CD4-positive, alpha-beta T cell treated with Interleukin-4 for 1 hour (primary cell): ENCODE measurements around the gene LRRC56.
A peak's percentile ranks its signal among the peaks of the same experiment; 100 is the strongest.
"Not testable (repeated sequence)": the region's sequence is repeated elsewhere in the genome, so short reads cannot be mapped to it uniquely, and the experiment has no call there.

Experiments
- DNase-seq, 2 donors: peaks; one replicate each; pipeline ENCODE4 v3.0.0-alpha.2; 2020 to 2022

LRRC56 gene

GRCh38 chr11:502288-503178 lies 34.8 kb upstream of the LRRC56 start:
- no peak for DNase-seq

DNA sequence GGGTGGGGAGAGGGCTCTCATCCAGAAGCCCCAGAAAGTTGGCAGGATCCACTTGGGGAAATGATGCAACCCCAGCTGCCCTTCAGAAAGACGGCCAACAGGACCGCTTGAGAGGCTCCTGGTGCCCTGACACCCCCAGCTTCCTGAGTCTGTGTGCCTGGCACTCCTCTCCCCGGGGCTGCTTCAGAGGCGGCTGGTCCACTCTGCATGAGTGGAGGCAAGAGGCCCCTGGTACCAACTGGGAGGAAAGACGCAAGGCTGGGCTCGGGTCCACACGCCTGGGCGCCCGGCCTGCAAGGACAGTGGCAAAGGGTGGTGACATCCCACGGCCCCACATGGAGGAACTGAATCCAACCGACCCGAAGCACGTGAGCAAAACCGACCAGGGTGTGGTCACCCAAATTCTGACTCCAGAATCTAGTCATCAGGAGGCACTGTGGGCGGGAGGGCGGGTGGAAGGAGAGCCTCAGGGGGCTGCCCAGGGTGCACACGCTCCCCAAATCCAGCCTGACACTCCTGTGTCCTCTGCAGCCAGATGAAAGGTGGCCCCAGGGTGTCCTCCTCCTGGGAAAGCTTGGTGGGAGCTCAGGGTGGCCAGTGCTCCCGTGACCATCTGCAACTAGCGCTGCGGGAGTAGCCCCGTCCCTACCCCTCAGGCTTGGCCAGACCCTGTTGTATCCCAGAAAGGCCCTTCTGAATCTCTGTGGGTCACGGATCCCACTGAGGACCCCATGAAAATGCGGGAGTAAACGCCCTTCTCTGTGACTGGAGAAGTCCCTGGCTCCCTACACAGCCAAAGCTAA lies 33.9 kb upstream of the LRRC56 start:
- DNase-seq = peak; percentile 24 to 70

GRCh38 chr11:504053-504993 lies 33.0 kb upstream of the LRRC56 start:
- DNase-seq = no peak

- DNase-seq = no peak
Observed at GRCh38 chr11:504994-505344, 32.4 kb upstream of the LRRC56 start.

GRCh38 chr11:506238-506994 lies 30.9 kb upstream of the LRRC56 start:
- peak; percentile 96 to 97 for DNase-seq

DNA sequence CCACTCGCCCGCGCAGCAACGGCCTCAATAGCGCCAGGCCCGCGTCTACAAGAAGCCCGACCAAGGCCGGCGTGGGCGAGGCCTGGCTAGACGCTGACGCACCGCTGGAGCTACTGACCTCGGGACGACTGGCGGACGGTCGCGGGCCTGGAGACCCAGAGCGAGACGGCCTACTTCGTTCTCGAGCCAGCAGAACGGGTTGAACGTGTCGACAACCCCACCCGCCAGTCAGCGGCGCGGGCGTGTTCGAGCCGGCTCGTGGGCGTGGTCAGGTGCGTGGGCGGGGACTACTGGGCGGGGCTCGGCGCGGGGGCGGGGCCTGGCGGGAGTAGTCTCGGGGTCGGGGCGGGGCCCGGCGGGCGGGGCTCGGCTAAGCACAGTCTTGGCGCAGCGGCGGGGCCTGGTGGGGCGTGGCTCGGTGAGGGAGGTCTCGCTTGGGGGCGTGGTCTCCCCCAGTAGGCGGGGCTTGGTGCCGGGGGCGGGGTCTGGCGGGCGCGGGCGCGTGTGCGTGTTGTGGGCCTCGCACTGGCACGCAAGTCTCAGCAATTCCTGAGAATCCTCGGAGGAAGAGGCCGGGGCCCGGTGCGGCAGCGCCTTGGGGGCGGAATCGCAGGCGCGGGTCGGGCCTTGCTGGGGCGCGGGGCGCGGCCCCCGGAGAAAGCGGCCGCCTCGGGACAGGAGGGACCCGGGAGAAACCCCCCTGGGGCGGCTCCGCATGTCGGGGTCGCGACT lies 30.2 kb upstream of the LRRC56 start, which contains the start of gene RNH1:
Gene RNH1 (minus strand): TSS at position 248 of the 732 bp plus-strand sequence. CDS start 5,080 bp downstream, outside the sequence.
- peak; percentile 98 for DNase-seq

GRCh38 chr11:507727-508515 lies 29.4 kb upstream of the LRRC56 start:
- no peak for DNase-seq

- no peak for DNase-seq
Observed at GRCh38 chr11:508956-509355, 28.4 kb upstream of the LRRC56 start.

DNA sequence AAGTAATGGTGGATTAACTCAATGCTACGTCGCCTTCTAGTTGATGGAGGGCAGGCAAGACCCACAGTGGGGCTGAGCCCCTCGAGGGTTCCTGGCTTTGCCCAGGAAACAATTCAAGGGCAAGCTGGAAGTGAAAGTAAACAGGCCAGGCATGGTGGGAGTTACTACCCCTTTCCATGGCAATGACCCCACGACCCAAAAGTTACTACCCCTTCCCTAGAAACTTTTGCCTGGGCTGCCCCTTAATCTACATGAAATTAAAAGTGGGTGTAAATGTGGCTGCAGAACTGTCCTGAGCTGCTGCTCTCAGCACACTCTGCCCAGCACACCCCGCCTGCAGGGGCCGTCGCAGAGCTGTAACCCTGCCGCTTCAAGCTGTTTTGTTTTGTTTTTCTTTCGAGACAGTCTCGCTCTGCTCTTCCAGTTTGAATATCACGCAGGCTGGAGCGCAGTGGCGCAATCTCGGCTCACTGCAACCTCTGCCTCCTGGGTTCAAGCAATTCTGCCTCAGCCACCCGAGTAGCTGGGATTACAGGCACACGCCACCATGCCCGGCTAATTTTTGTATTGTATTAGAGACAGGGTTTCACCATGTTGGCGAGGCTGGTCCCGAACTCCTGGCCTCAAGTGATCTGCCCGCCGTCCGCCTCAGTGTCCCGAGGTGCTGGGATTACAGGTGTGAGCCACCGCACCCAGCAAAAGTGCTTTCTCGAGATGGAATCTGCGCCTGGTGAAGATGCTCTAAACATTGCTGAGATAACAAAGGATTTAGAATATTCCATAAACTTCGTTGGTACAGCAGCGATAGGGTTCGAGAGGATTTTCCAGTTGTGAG lies 24.3 kb upstream of the LRRC56 start:
- no peak for DNase-seq

DNA sequence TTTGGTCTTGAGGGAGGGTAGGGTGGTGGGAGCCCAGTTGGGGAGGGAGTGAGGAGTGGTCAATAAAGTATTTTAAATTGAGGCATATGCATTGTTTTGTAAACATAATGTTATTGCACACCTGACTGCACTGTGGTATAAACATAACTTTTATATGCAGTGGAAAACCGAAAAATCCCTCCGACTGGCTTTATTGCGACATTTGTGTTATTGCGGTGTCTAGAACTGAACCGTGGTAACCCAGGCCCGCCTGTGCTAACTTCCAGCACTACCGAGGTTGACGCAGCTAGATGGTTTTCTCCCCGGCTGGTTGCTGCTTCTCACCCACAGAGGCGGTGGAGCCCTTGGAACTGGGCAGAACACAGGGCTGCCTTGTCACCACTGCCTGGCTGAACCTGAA lies 22.7 kb upstream of the LRRC56 start:
- DNase-seq = no peak

DNA sequence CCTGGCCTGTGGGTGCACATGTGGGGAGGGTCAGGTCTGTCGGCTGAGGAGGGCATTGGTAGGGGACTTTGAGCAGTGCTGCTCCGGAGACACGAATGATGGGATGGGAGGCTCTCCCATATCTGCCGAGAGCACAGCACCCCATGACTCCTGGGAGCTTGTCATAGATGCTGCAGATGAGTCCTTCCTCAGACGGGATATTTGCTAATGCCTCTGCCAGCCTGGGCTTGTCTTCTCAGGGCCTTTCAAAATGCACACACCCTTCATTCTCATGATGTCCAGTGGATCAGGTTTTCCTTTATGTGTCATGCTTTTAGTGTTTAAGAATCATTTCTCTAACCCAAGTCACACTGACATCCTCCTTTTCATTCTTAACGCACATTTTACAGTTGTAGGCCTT lies 22.2 kb upstream of the LRRC56 start:
- DNase-seq = no peak

DNA sequence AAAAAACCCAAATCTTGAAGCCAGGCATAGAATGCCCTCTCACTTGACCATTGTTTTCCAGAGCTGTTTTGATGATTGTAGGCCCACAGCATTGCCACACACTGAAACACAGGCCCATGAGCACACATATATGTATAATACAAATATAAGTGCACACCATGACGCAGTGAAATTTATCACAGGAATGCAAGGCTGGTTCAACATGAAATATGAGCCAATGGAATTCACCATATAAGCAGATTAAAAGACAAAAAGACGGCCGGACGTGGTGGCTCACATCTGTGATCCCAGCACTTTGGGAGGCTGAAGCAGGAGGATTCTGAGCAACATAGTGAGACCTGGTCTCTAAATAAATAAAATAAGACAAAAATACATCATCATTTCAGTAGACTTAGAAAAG lies 20.9 kb upstream of the LRRC56 start:
- DNase-seq = no peak

GRCh38 chr11:516918-517685 lies 20.2 kb upstream of the LRRC56 start:
- DNase-seq = not testable (repeated sequence)

- DNase-seq = peak; percentile 86 to 90
Observed at GRCh38 chr11:518463-519202, 18.7 kb upstream of the LRRC56 start.

GRCh38 chr11:520428-521176 lies 16.7 kb upstream of the LRRC56 start:
- no peak for DNase-seq

GRCh38 chr11:521177-521688 lies 16.1 kb upstream of the LRRC56 start:
- DNase-seq = no peak

GRCh38 chr11:526192-526591 lies 11.1 kb upstream of the LRRC56 start:
- DNase-seq = no peak
